ENCODE measurements around the gene PIEZO1.
A peak's percentile ranks its signal among the peaks of the same experiment; 100 is the strongest.
"Not testable (repeated sequence)": the region's sequence is repeated elsewhere in the genome, so short reads cannot be mapped to it uniquely, and the experiment has no call there.

Gene PIEZO1, protein sequence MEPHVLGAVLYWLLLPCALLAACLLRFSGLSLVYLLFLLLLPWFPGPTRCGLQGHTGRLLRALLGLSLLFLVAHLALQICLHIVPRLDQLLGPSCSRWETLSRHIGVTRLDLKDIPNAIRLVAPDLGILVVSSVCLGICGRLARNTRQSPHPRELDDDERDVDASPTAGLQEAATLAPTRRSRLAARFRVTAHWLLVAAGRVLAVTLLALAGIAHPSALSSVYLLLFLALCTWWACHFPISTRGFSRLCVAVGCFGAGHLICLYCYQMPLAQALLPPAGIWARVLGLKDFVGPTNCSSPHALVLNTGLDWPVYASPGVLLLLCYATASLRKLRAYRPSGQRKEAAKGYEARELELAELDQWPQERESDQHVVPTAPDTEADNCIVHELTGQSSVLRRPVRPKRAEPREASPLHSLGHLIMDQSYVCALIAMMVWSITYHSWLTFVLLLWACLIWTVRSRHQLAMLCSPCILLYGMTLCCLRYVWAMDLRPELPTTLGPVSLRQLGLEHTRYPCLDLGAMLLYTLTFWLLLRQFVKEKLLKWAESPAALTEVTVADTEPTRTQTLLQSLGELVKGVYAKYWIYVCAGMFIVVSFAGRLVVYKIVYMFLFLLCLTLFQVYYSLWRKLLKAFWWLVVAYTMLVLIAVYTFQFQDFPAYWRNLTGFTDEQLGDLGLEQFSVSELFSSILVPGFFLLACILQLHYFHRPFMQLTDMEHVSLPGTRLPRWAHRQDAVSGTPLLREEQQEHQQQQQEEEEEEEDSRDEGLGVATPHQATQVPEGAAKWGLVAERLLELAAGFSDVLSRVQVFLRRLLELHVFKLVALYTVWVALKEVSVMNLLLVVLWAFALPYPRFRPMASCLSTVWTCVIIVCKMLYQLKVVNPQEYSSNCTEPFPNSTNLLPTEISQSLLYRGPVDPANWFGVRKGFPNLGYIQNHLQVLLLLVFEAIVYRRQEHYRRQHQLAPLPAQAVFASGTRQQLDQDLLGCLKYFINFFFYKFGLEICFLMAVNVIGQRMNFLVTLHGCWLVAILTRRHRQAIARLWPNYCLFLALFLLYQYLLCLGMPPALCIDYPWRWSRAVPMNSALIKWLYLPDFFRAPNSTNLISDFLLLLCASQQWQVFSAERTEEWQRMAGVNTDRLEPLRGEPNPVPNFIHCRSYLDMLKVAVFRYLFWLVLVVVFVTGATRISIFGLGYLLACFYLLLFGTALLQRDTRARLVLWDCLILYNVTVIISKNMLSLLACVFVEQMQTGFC (N-terminal part only)

GRCh38 chr16:88785106-88785924 is at the start of gene PIEZO1:
TSS of gene PIEZO1 (minus strand) at chr16:88785220. CDS start at chr16:88784964, 256 bp downstream.
- FAIRE-seq = no peak
- peak; percentile 29 for DNase-seq (ENCODE audit: low spot score)

DNA sequence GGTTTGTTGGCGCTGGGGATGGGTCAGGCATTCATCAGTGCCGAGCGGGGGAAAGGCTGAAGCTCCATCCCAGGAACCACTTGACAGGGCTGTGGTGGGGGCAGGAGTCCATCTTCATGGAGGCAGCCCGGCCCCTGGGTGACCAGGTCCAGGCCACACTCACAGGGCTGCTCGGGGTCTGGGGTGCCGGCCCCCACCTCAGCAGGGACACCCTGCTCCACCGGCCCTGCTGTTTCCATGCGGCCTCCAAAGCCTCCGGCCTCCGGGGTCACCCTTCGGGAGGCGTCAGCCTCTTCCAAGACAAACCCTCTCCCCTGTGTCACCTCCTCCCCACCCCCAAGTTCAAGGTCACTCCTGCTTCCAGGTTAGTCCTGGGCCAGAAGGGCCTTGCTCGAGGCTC is 49.6 kb upstream of the PIEZO1 start:
- FAIRE-seq (no peak), DNase-seq (ENCODE audit: low spot score) (no peak)

DNA sequence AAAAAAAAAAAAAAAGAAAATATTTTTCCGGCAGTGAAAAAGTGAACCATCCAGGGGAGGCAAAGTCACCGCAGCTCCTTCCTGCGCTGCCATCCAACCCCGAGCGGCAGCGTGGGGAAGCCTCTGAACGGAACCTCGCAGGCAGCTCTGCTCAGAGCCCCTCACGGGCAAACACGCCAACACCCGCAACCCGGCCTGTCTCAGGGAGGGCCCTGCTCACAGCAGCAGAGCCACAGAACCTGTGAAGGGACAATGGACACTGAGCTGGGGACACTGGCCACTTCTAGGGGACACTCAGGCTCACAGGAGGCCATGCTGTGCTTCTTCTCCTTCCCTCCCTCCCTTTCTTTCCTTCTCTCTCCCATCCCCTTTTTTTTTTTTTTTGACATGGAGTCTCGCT is 48.1 kb upstream of the PIEZO1 start:
- DNase-seq (ENCODE audit: low spot score) (no peak), FAIRE-seq (no peak)

DNA sequence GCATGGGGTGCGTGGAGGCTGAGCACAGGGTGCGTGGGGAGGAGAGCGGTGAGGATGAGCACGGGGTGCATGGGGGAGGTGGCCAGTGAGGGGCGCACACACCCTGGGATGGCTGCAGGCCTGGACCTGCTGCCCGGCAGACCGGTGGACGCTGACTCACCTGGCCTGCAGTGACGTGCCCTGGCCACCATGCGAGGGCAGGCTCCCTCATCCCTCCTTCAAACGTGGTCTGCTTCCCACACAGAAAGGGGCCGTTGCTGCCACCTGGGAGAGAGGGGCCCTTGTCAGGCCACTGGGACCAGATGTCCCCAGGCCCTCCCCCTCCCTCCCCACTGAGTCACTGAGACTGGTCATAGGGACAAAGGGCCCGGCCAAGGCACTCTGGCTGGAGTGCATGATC is 46.8 kb upstream of the PIEZO1 start:
- DNase-seq (ENCODE audit: low spot score) = no peak
- no peak for FAIRE-seq

DNA sequence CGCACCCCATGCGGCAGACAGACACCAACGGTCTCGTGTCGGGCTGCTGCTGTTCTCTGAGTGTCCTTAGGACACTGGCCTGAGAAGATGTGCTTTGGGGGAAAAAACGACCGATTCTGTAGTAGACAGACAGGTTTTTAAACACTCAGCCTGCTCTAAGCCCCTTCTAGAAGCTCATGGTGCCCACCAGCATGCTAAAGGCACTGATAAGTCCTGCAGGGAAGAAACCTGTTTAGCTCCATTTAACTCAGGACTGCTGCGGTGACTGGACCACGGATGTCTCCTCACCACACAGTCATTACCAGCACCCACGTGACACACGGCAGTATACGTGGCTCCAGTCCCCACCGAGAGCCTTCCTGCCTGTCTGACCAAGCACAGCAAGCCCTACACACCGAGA is 45.8 kb upstream of the PIEZO1 start:
- DNase-seq (ENCODE audit: low spot score) = no peak

DNA sequence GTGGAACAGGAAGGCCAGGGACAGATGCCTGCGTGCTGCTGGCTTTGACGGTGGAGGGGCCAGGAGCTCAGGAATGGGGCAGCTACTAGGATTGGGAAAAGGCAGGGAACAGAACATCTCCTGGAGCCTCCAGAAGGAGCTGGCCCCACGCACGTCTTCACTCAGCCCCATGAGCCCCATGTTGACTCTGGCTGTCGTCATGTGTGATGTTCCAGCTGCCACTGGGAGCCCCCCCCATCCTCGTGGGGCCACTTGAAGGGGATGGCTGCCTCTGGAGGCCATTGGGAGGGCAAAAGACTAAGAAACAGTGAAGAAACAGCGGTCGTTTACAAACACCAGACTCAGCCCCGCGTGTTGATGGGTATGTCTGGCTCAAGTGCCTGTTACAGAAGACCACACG is 45.2 kb upstream of the PIEZO1 start:
- DNase-seq (ENCODE audit: low spot score) (no peak), FAIRE-seq (no peak)

More for the DNA sequence above, 45.8 kb upstream of the PIEZO1 start:
- FAIRE-seq = no peak

DNA sequence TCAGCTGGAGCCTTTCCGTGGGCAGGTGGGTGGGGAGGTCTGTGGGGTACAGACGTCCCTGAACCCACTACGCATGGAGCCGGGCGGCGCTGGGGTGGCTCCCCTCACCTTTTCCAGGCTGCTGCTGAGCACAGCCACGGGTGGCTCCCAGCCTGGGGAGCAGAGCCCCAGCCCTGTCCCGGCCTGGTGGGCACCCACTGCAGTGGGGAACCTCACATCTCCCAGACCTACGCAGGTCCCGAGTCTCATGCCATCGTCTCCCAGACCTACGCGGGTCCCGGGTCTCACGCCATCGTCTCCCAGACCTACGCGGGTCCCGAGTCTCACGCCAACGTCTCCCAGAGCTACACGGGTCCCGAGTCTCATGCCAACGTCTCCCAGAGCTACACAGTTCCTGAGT is 43.7 kb upstream of the PIEZO1 start:
- DNase-seq (ENCODE audit: low spot score) = no peak

GRCh38 chr16:88827727-88828126 is 42.7 kb upstream of the PIEZO1 start:
- DNase-seq (ENCODE audit: low spot score) (no peak), FAIRE-seq (no peak)

More for the DNA sequence above, 43.7 kb upstream of the PIEZO1 start:
- no peak for FAIRE-seq

- FAIRE-seq (no peak), DNase-seq (ENCODE audit: low spot score) (no peak)
Observed at GRCh38 chr16:88826070-88826840, 41.2 kb upstream of the PIEZO1 start.

- FAIRE-seq (no peak), DNase-seq (ENCODE audit: low spot score) (no peak)
Observed at GRCh38 chr16:88825146-88825545, 40.1 kb upstream of the PIEZO1 start.

DNA sequence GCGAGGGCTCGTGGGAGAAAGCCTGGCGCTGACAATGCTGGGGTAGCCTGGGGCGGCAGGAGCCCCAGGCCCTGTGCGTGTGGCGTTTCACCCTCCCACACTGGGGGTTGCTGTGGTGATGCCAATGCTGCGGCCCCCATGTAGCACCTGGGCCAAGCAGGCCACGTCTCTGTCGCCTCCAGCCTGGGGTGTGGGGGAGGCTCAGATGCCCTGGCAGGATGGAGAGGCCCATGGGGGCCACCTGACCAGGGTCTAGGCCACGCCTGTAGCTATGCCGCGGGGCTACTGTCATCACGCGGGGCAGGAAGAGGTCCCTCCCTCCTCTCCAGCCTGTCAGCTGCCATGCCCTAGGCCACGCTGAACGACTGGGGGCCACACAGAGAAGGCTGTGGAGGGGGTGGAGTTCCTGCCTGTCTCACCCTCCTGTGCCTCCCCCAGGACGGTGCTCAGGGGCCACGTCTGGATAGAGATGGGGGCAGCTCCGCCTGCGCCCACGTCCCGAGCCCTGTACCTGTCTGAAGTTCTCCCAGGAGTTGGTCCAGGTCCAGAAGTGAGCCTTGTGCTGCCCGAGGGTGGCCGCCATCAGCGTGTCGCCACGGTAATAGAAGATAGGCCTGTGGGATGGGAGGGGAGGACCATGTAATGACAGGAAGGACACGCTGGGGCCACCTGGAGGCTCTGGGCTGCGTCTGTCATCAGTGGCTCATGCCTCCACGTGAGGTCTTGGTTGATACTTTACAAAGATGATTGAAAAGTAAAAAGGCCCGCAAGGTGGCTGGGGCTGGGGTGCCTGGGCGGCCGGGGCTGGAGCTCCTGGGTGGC is 39.4 kb upstream of the PIEZO1 start:
- DNase-seq (ENCODE audit: low spot score) (no peak), FAIRE-seq (no peak)

GRCh38 chr16:88823646-88824045 is 38.6 kb upstream of the PIEZO1 start:
- not testable (repeated sequence) for FAIRE-seq; DNase-seq (ENCODE audit: low spot score)

- FAIRE-seq (no peak), DNase-seq (ENCODE audit: low spot score) (no peak)
Observed at GRCh38 chr16:88822281-88823040, 37.4 kb upstream of the PIEZO1 start.

DNA sequence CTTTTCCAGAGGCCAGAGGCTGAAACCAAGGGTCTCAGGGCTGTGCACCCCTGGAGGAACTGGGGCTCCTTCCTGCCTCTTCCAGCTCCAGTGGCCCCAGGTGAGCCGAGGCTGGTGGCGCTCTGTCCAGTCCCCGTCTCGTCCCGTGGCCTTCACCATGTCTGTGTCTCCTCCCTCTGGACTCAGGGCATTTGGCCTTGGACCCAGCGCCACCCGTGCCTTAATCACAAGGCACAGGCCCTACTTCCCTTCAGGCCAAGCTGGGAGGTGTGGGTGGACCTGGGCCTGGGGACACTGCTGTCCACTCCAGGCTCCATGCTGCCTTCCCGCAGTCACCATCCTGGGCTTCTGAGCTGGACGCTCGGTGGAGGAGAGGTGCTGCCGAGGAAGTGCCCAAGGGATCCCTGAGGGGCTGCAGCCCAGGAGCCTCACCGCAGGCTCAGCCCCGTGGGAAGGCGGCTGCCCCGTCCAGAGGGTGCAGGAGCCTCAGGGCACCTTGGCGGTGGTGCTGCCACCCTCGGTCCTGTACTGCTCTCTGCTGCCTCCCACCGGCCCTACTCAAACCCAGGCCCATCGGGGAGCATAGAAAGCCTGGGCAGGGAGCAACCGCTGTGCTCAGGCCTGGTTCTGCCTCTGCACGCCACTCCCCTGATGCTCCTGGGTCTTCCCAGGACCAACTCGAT is 36.3 kb upstream of the PIEZO1 start:
- no peak for DNase-seq (ENCODE audit: low spot score)
- no peak for FAIRE-seq

GRCh38 chr16:88820385-88821025 is 35.5 kb upstream of the PIEZO1 start:
- DNase-seq (ENCODE audit: low spot score) (no peak), FAIRE-seq (no peak)

DNA sequence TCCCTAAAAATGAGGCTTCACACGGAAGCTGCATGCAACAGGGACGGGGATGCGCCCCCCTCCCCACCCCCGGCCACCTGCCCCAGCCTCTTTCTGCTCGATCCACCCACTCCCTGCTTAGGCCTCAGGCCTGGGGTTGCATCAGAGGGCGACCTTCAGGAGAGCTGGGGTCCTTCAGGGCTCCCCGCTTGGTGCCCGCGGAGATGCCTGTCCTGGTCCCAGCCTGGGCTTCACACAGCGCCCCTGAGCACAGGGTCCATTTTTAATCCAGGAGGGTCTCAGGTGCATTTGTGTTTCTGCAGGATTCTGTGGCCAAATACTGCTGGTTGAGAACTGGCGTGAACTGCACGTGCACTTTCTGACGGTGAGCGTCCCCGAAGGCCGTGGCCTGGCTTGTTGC is 34.1 kb upstream of the PIEZO1 start:
- DNase-seq (ENCODE audit: low spot score) (no peak), FAIRE-seq (no peak)

DNA sequence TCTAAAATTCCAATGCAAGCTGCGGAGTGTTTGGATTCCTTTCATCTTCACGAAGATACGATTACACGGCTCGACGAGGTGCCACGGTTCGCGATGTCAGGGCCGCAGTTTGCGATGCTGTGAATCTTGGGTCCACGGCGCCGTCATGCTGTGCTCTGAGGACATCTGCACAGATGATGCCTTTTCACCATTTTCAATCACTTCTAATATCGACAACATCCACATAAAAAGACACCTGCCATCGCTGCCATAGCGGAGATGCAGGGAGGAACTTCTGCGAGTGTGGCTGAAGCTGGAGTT is 33.5 kb upstream of the PIEZO1 start:
- no peak for DNase-seq (ENCODE audit: low spot score)
- FAIRE-seq = no peak

Data from RCC 7860 (cell line).